NCI-H2171 treated with DMSO at 0.1 percent for 48 hours (cell line): ENCODE measurements around the gene NUP42.
A peak's percentile ranks its signal among the peaks of the same experiment; 100 is the strongest.

Experiments
- DNase-seq: peaks from one replicate; lab custom pipeline; 2025; lab: John Stamatoyannopoulos, UW

NUP42 gene

DNA sequence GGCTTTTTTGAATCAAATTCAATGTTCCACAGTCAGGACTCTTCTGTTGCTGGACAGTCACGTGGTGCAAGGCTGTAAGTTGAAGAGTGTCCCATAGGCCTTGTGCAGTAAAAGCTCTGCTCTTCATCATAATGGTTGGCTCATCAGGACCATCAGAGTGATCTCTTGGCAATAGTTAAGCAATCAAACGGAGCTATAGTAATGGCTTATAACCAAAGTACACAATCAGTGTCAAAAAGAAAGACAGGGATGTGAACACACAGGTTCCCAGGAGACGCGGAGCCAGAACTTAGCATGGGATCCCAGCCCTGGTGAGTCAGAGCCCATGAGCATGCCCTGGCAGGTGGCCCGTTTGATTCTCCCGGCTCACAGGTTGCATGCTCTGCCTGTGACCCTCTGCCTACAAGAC lies 54.0 kb downstream of the NUP42 start:
- peak; percentile 70 for DNase-seq

DNA sequence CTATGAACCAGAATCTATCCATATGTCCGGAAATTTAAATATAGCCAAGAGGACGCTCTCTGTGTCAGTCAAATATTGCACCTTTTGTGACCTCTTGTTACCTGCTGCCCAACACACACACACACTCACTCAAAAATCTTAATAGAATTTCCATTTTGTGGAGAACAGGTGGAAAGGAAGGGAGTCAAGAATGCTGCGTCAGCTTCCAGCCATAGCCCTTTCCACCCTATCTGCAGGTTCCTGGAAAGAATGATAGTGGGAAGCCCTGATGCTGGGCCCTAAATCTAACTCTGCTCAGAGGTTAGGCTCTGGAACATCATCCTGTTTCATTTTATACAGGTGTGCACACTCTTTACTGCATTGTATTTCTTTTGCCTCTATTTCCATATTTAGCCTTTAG lies 55.2 kb downstream of the NUP42 start:
- DNase-seq = no peak

DNA sequence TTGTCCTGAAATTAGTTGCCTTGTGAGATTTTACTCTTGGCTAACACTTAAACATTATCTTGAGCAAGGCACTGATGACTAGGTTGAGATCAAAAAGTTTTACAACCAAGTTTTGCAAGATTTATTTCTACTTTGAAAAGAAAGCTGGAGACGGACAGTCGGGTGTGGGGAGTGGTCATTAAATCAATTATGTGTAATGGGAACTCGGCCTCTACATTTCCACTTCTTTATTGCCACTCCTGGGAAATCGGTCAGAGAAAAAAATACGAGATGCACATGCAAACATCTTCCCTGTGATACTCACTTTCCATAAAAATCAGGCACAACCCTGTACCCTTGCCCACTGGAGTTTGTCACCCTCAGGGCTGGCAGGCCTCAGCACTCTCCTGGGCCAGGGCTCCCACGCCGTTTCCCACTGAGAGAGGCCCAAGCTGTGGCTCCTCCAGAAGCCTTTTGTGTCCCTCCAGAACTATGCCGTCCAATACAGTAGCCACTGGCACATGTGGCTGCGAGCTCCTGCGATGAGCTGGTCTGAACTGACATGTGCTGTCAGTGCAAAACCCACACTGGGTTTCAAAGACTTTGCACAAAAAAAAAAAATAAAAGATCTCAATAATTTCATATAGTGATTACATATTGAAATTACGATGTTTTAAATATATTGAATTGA lies 57.3 kb downstream of the NUP42 start:
- DNase-seq = no peak

DNA sequence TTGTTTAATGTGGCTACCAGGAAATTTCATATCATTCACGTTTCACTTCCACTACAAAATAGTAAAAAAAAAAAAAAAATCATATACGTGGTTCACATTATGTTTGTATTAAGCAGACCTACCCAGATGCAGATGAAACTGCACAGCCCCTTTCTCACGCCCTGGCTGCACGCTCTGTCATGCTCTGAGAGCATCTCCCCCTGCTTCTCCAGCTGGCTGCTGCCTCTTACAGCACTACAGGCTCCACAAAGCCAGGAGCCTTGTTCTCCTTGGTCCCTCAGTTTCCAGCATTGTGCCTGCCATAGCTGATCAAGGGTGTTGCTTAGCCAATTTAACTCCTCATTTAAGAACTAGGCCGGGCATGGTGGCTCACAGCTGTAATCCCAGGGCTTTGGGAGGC lies 57.9 kb downstream of the NUP42 start:
- DNase-seq = peak; percentile 46

DNA sequence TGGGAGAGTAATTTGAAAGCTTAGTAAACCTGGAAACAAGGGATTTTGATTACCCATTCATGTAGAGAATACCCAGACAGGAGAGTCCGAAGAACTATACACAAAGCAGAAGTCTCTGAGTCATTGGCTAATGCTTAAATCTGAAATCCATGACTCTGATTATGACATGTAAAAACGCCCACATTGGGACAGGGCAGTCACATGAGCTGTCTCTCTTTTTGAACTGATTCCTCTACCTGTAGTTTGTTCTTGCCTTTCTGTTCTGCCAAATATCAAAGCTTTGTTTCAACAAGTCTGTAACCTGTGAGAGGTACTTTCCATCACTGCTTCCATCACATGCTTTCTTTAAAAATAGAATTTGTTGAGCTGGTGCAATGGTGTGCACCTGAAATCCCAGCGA lies 60.5 kb downstream of the NUP42 start:
- DNase-seq = no peak

DNA sequence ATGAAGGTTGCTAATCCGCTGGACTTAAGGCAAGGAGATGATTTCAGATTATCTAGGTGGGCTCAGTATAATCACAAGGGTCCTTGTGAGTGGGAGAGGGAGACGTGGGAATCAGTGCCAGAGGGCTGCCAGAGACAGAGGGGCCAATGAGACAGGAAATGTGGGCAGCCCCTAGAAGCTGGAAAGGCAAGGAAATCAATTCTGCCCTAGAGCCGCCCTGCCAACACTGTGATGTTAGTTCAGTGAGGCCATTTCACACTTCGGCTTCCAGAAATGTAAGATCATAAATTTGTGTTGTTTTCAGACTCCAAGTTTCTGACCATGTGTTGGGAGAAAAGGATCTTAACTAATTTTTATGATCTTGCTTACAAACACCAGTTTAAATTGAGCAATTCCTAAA lies 61.1 kb downstream of the NUP42 start:
- DNase-seq = no peak

DNA sequence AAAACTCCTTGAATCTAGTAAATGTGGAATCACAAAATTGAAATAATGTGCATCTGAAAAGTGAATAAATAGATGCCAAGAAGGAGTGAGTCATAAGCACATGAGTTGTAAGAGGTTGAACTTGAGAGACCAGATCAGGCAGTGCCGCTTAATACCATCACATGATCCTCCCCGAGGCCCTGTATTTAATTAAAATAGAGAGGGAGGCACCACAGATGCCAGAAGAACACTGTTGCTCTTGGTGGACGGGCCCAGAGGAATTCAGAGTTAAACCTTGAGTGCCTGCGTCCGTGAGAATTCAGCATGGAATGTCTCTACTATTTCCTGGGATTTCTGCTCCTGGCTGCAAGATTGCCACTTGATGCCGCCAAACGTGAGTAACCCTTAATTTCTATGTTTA lies 64.7 kb downstream of the NUP42 start, which contains the start of gene GPNMB:
TSS of gene GPNMB (plus strand) at position 221 of the 400 bp plus-strand sequence. CDS start at position 304, 83 bp downstream.
- DNase-seq = no peak

DNA sequence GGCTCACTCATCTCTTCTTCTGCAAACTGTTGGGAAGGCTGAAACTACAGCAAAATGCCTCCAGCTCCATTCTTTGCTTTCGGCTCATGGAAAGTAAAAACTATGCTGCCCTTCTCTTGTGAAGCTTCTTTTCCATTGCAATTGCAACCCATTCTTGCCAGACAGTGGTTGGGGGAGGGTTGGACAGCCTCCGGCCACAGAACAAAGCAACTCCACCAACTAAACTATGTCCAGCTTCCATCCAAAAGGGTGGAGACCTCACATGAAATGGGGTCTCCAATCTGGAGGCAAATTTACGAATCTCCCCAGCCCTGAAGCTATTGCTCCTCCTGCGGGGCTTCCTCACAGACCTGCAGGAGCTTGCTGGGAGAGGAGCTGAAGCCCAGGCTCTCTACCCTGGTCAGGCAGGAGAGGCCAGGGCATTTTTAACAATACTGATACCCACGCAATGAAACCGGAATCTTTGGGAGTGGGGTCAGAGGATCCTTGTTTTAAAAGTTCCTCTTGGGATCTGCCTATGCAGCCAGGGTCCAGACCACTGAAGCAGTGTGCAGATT lies 65.3 kb downstream of the NUP42 start:
- DNase-seq = no peak

DNA sequence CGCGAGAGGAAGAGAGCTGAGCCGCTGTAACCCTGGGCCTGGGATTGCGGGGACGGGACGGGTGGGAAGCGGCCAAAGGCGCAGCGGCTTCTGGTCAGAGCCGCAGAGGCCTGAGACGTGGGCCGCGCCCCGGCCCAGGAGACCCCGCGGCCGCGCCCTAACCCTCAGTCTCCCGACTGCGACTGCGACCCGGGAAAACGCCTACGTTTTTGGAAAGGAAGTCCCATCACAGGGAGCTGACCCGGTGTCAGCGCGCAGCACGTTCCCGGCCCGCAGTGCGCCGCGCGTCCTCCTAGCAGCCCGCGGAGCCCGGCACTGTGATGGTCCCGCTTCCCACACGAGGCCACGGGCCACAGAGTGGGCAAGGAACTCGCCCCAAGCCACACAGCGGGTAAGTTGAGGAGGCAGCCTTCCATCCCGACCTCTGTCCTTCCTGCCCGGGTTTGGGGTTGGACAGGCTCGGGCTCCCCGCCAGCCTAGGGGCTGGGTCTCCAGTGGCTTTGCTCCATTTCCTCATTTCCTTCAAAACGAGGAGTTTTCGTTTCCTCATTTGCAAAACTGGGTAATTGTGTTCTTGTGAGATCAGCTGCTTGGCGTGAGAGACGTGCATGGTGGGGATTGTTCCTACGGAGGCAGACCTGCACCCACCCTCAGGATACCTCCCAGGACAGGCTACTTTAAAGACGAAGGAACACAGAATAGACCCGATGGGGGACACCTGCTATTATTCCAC lies 65.9 kb downstream of the NUP42 start:
- no peak for DNase-seq

DNA sequence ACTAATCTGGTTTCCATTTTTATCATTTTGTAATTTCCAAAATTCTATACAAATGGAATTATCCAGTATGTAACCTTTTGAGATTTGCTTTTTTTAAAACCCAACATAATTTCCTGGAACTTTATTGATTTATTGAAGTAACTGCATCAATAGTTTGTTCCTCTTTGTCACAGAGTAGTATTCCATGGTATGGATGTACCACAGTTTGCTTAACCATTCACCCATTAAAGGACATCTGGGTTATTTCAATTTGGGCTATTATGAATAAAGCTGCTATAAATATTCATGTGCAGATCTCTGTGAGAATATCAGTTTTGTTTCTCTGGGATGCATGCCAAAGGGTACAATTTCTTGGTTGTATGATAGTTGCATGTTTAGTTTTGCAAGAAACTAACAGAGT lies 67.6 kb downstream of the NUP42 start:
- DNase-seq = no peak
